C4-2B (cell line): ENCODE data around the gene TTLL5.

ENCODE experiments used
- CTCF ChIP-seq: fragments of 450-650 bp; conservative IDR thresholded peaks from 2 replicates; pipeline ENCODE4 v1.5.1; 2017; ENCODE audit warnings: mild to moderate bottlenecking
- ZFX ChIP-seq: fragments of 450-650 bp; IDR thresholded peaks from 2 replicates; pipeline ENCODE4 v1.6.1; 2017

- TF ChIP-seq CTCF (no peak), ZFX (no peak)
Measured at GRCh38 chr14:75702122-75702521, 41.1 kb downstream of the TTLL5 start.
